GM12801 (cell line): ENCODE data around the gene SUSD6.

Source experiments
- CTCF ChIP-seq: IDR thresholded peaks from one replicate; pipeline ENCODE4 v1.5.1; 2011; ENCODE audit warnings: control low read depth; ENCODE audit not compliant: insufficient read length; ENCODE audit errors: extremely low read depth

The SUSD6 gene

GRCh38 chr14:69572841-69573135, 38.6 kb upstream of the SUSD6 start:
- no peak for TF ChIP-seq CTCF

- TF ChIP-seq CTCF = no peak
Measured at GRCh38 chr14:69573205-69573830, 38.1 kb upstream of the SUSD6 start.

GRCh38 chr14:69573831-69574262, 37.5 kb upstream of the SUSD6 start:
- no peak for TF ChIP-seq CTCF

GRCh38 chr14:69574263-69574953, 37.0 kb upstream of the SUSD6 start, which contains the start of gene CCDC177:
Gene CCDC177, minus strand, starts transcription at chr14:69574871. Its CDS starts 1,249 bp downstream, at chr14:69573622.
- TF ChIP-seq CTCF = peak; percentile 25

- no peak for TF ChIP-seq CTCF
Measured at GRCh38 chr14:69574954-69575295, 36.5 kb upstream of the SUSD6 start.

- no peak for TF ChIP-seq CTCF
Measured at GRCh38 chr14:69579476-69579875, 31.9 kb upstream of the SUSD6 start.

GRCh38 chr14:69580009-69580577, 31.3 kb upstream of the SUSD6 start:
- no peak for TF ChIP-seq CTCF
